Osteoblast (primary cell): Measurements from ENCODE around the gene ASCC3. TPM values are rescaled to one million over a fixed set of nuclear protein-coding genes. Genes with fewer than 3 reads are reported as not detected.

Experiments
- DNase-seq: peaks from one replicate; pipeline ENCODE4 v3.0.0; 2011; ENCODE audit warnings: low spot score, mixed read lengths; ENCODE audit not compliant: insufficient read length; ENCODE audit errors: missing footprints
- H2AFZ ChIP-seq: 2 replicates; pipeline ENCODE4 v1.6.0; 2011; ENCODE audit warnings: mild to moderate bottlenecking, low read length
- H3K27ac ChIP-seq: 2 replicates; pipeline ENCODE4 v1.5.1; 2011; ENCODE audit warnings: mild to moderate bottlenecking, low read depth, low read length, moderate library complexity
- H3K27me3 ChIP-seq: 2 replicates; pipeline ENCODE4 v1.6.0; 2012; ENCODE audit warnings: mild to moderate bottlenecking, control low read depth, inconsistent platforms, low read length, moderate library complexity; ENCODE audit not compliant: insufficient read depth
- H3K36me3 ChIP-seq: 2 replicates; pipeline ENCODE4 v1.5.1; 2011; ENCODE audit warnings: mild to moderate bottlenecking, low read length, control low read depth, moderate library complexity; ENCODE audit not compliant: insufficient read depth
- H3K4me1 ChIP-seq: 2 replicates; pipeline ENCODE4 v1.5.1; 2011; ENCODE audit warnings: mild to moderate bottlenecking, low read length, control low read depth, moderate library complexity; ENCODE audit not compliant: insufficient read depth
- H3K4me2 ChIP-seq: 2 replicates; pipeline ENCODE4 v1.6.0; 2011; ENCODE audit warnings: mild to moderate bottlenecking, low read length; ENCODE audit not compliant: insufficient read depth
- H3K4me3 ChIP-seq: fragments of 200-600 bp; sonication (generic); 3 replicates; pipeline ENCODE4 v1.5.1; 2012; ENCODE audit warnings: mild to moderate bottlenecking, low read length, inconsistent platforms; ENCODE audit not compliant: insufficient read depth
- H3K79me2 ChIP-seq: 2 replicates; pipeline ENCODE4 v1.6.0; 2012; ENCODE audit warnings: mild to moderate bottlenecking, low read length, control low read depth, inconsistent platforms; ENCODE audit not compliant: insufficient read depth
- H3K9me3 ChIP-seq: 2 replicates; pipeline ENCODE4 v1.5.1; 2011; ENCODE audit warnings: low read depth, low read length, control low read depth
- H4K20me1 ChIP-seq: 2 replicates; pipeline ENCODE4 v1.6.0; 2012; ENCODE audit warnings: mild to moderate bottlenecking, low read length, control low read depth; ENCODE audit not compliant: insufficient read depth
- CTCF ChIP-seq: IDR thresholded peaks from 2 replicates; pipeline ENCODE4 v1.5.1; 2011; ENCODE audit warnings: mild to moderate bottlenecking, low read depth, low read length, moderate library complexity; ENCODE audit errors: extremely low read depth
- total RNA-seq: library from RNA; depleted of rRNA; stranded (reverse); fragments of >200 nt; gene quantifications from 2 replicates; pipeline ENCODE4 v1.2.3, GENCODE V29; 2012

The ASCC3 gene
- 68.8 and 69.2 TPM in 2 replicates for total RNA-seq

GRCh38 chr6:100880853-100881706 is at the start of gene ASCC3:
Gene ASCC3, minus strand, starts transcription at chr6:100881329. Its CDS starts 13,332 bp downstream, at chr6:100867997.
- TF ChIP-seq CTCF, result no peak
- Histone ChIP-seq H3K27ac (peak within 1 kb of the TSS; percentile 87), H3K27me3 (no peaks in the 10 kb centered on the region), H3K4me2 (peak within 1 kb of the TSS; percentile 96), H2AFZ (peak within 1 kb of the TSS; percentile 99), H4K20me1 (peaks cover 28% of the 10 kb centered on the region), H3K79me2 (peaks cover 51% of the 10 kb centered on the region), H3K4me1 (peaks cover 20% of the 10 kb centered on the region), H3K4me3 (peak within 1 kb of the TSS; percentile 95), H3K36me3 (no peaks in the 10 kb centered on the region), H3K9me3 (no peaks in the 10 kb centered on the region)
- DNase-seq, result peak; percentile 94

GRCh38 chr6:100925749-100926148 is 44.6 kb upstream of the ASCC3 start:
- Histone ChIP-seq H3K4me1 (no peaks in the 10 kb centered on the region), H3K4me2 (no peak overlapping the region), H4K20me1 (no peaks in the 10 kb centered on the region), H2AFZ (no peak overlapping the region), H3K27me3 (no peaks in the 10 kb centered on the region), H3K4me3 (no peak overlapping the region), H3K9me3 (no peaks in the 10 kb centered on the region), H3K36me3 (no peaks in the 10 kb centered on the region), H3K79me2 (no peaks in the 10 kb centered on the region), H3K27ac (no peak overlapping the region)
- no peak for TF ChIP-seq CTCF
- DNase-seq, result no peak

- H3K4me3 ChIP-seq, result no peak overlapping the region
- DNase-seq, result no peak
- TF ChIP-seq CTCF, result no peak
These were observed 43.6 kb upstream of the ASCC3 start for GRCh38 chr6:100924534-100925227.

More at GRCh38 chr6:100924534-100925227, 43.6 kb upstream of the ASCC3 start:
- H3K79me2 ChIP-seq, result no peaks in the 10 kb centered on the region
- H3K4me1 ChIP-seq, result no peaks in the 10 kb centered on the region
- no peaks in the 10 kb centered on the region for H3K36me3 ChIP-seq
- H2AFZ ChIP-seq, result no peak overlapping the region
- no peaks in the 10 kb centered on the region for H3K9me3 ChIP-seq
- H4K20me1 ChIP-seq, result no peaks in the 10 kb centered on the region
- no peak overlapping the region for H3K4me2 ChIP-seq
- no peaks in the 10 kb centered on the region for H3K27me3 ChIP-seq
- H3K27ac ChIP-seq, result no peak overlapping the region
